ENCODE results near the gene ALG8.
"Not testable (repeated sequence)": the region's sequence is repeated elsewhere in the genome, so short reads cannot be mapped to it uniquely, and the experiment has no call there.

ALG8 gene

GRCh38 chr11:78066471-78066870, 73.0 kb downstream of the ALG8 start:
- DNase-seq: no peak

- no peak for DNase-seq
These were observed 74.2 kb downstream of the ALG8 start for GRCh38 chr11:78065203-78065602.

- no peak for DNase-seq
These were observed 75.8 kb downstream of the ALG8 start, which contains the start of gene THRSP for GRCh38 chr11:78063440-78064181. TSS of gene THRSP (plus strand) at chr11:78063861. CDS start at chr11:78063882, 21 bp downstream.

- no peak for DNase-seq
These were observed 76.8 kb downstream of the ALG8 start for GRCh38 chr11:78062671-78063070.

- no peak for DNase-seq
These were observed 77.5 kb downstream of the ALG8 start for GRCh38 chr11:78061921-78062311.

DNA sequence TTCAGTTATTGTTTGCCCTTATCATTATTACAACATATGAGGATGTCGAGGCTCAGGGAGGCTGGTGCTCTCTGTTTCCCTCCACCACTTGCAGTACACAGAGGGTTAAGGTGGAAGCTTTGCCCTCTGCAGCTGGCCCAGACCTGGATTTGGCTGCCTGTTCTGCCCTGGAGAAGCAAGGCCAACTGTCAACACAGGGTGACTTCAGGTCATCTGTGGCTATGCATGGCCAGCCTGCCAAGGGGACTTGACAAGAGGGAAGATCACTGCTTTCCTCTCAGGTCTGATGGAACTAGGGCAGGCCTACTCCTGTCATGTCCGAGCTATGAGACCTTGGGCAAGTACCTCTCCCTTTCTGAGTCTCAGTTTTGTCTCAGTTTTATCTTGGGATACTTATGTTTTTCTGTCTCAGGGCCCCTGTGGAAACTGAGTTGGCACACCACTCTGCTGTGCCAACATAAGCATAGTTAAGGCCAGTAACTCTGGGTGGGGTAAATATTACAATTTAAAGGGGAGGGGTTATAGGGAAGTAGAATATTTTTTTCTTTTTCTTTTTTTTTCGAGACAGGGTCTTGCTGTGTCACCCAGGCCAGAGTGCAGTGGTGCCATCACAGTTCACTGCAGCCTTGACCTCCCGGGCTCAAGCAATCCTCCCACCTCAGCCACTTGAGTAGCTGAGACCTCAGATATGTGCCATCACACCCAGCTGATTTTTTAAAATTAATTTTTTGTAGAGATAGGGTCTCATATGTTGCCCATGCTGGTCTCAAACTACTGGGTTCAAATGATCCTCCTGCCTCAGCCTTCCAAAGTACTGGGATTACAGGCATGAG, 78.1 kb downstream of the ALG8 start:
- DNase-seq: no peak

- no peak for DNase-seq
These were observed 78.9 kb downstream of the ALG8 start for GRCh38 chr11:78060533-78060932.

DNA sequence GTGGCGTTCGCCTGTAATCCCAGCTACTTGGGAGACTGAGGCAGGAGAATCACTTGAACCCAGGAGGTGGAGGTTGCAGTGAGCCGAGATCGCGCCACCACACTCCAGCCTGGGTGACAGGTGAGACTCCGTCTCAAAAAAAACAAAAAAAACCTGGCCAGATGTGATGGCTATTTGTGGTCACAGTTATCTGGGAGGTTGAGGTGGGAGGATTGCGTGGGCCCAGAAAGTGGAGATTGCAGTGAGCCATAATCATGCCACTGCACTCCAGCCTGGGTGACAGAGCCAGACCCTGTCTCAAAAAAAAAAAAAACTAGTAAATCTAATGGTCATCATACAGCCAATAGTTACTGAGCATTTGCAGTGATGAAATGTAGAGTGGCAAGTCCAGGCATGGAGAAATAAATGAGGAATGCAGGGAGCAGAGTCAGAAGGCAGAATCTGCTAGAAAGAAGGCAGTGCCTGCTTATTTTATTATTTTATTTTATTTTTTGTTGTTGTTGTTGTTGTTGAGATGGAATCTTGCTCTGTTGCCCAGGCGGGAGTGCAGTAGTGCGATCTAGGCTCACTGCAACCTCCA, 79.6 kb downstream of the ALG8 start:
- not testable (repeated sequence) for DNase-seq

DNA sequence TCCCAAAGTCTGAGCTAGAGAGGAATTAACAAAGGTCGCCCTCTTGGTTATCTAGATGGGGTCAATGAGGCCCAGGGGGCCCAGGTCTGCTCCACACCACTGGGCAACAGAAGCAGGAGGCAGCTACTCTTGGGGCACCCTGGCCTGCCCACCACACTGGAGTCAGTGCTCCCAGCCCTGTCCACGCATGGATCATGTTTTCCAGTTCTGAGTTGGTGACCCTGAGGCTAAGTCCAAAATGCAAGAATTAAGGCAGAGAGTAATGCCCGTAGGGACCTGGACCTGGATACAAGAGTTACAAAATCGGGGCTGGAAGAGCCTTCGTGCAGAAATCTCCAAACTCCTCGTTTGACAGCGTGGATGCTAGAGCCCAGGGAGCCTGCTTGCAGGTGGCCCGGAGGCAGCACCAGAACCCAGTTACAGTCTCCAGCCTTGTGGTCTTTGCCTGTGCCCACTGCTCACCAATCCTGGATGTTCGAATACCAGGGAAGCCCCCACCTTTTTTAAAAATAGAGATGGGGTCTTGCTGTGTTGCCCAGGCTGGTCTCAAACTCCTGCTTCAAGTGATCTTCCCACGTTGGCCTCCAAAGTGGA, 81.9 kb downstream of the ALG8 start:
- no peak for DNase-seq

DNA sequence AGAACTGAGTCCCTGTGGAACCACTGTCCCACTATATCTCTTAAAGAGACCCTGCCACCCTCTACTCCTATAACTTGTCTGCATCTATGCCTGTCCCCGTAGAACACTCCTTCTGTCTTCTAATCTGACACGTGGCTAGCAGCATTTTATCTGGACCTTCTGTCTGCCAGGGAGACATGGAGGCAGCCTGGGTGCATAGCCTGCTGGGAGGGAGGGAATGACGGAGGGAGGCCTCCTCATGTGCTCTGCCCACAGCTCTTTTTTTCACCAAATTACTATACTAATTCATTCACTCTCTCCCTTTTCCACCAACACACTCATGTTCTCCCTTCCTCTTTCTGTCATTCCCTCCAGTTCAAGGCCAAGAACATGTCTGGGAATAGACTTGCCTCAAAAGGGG, 83.3 kb downstream of the ALG8 start:
- DNase-seq: no peak

GRCh38 chr11:78054971-78055370, 84.5 kb downstream of the ALG8 start:
- DNase-seq: no peak

DNA sequence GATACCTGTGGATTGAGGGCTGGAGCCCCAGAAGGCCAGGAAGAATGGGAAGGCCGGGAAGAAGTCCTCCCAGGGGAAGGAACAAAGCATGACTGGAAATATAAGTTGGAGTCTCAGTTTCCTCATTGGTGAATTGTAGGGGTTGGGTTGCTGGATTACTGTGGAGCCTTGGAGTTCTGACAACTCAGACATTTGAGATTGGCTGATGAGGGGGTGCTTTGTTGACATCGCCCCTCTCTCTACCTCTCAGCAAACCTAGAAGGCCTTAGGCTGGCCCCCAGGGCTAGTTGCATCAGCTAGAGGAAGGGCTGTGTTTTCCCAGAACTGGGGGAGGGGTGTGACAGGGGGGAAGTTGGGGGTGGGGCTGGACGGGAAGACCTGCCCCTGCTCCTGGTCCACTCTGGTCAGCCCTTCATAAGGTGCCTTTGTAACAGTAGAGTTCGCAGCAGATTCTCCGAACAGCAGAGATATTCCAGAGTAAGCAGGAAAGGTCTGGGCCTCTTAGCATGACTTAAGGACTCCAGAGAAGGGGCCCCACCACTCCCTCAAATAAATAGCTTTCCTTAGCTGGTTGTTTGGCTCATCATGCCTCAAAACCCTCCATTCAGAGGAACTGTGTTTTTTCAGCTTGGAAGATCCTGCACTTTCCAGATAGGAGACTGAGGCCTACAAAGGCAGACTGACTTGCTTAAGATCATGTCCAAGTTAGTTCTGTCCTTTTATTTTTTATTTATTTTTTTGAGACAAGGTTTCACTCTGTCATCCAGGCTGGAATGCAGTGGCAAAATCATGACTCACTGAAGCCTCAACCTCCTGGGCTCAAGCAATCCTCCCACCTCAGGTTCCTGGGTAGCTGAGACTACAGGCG, 88.2 kb downstream of the ALG8 start:
- no peak for DNase-seq

All from NCI-H345 (cell line).